GM21447 (cell line): ENCODE results near the gene FBRS.
A peak's percentile ranks its signal among the peaks of the same experiment; 100 is the strongest.
"Not testable (repeated sequence)": the region's sequence is repeated elsewhere in the genome, so short reads cannot be mapped to it uniquely, and the experiment has no call there.

Experiments used
- ATAC-seq: cut with Tn5 transposase; IDR thresholded peaks from one replicate; pipeline ENCODE4 v1.9.1; 2021; ENCODE audit not compliant: unreplicated experiment

Gene FBRS

GRCh38 chr16:30657866-30658730 lies at the start of gene FBRS:
Gene FBRS (plus strand): TSS chr16:30658431. CDS start chr16:30659519, 1,088 bp downstream.
- peak; percentile 65 for ATAC-seq

DNA sequence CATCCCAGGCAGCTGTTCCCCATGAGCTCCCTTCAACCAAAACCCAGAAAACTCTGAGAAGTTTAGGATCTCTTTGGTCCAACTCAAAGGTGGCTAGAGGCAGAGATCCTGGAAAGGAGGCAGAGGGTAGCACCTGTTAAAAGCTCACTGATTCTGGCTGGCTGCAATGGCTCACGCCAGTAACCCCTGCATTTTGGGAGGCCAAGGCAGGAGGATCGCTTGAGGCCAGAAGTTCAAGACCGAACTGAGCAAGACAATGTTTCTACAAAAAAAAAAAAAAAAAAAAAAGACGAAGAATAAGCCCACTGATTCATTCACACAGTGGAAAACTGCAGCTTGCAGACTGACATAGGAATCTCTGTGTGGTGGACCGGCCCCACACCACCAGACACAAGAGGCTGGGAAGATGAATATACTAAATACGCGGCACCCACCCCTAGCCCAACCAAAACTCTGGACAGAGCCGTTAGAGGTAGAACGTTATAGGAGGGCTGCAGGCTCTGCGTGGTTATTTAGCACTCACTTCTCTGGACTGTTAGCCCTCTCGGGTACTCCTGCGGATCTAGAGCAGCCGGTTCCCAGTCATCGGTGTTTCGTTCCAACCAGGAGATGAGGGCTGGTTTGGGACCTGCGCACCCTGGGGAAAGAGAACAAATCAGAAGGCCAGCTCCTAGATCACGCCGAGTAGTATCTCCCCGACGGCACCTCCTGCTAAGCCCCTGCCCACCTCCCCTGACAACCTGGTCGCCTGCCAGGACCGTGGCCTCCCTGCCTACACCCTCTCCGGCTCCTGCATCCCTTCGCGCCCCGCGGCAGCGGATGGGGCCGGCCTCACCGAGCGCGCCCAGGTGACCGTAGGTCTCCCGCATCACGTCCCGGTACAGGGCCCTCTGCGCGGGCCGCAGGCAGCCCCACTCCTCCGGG lies 49.0 kb upstream of the FBRS start:
- ATAC-seq, result peak; percentile 30

DNA sequence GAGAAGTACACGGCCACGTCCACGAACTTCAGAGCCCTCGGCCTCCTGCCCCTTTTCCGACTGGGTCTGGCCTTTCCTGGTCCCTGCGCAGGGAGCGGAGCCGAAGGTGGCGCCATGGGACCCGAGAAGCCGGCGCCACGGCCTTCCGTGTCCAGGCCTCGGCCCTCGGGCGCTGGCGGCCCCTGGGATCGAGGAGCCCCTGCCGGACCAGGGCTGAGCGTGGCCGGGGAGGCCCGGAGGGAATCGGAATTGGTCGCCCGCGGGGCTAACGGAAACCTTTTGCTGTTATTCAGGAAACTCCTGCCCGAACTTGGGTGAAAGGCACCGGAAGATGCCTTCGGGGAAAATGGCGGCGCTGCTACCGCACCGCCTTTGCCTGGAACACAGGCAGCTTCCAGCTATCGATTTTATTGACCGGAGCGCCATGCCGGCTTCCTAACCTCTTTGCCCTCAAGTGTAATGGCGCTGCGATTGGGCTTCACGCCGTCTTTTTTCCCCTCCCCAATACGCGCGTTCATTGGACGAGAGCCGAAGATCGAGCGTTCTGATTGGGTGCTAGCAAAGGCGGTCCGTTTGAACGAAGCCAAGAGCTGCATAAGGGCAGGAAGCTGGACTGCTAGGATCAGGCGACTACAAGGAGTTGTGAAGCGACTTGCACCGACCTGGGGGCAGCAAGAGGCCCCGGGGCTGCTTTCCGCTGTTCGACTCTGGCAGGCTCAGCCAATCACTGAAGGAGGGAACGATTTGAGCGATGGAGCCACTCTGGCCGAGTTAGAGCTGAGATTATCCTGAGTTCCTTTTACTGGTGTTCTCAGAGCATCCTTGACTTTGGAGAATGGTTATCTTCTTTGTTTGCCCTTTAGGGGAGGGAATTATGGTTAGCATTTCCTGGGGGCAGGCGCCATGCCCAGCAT lies 48.0 kb upstream of the FBRS start, which contains the start of gene ZNF689:
ZNF689 (minus strand) TSS at position 464 of the 914 bp plus-strand sequence; CDS start at position 116, 348 bp downstream.
- peak; percentile 83 for ATAC-seq

DNA sequence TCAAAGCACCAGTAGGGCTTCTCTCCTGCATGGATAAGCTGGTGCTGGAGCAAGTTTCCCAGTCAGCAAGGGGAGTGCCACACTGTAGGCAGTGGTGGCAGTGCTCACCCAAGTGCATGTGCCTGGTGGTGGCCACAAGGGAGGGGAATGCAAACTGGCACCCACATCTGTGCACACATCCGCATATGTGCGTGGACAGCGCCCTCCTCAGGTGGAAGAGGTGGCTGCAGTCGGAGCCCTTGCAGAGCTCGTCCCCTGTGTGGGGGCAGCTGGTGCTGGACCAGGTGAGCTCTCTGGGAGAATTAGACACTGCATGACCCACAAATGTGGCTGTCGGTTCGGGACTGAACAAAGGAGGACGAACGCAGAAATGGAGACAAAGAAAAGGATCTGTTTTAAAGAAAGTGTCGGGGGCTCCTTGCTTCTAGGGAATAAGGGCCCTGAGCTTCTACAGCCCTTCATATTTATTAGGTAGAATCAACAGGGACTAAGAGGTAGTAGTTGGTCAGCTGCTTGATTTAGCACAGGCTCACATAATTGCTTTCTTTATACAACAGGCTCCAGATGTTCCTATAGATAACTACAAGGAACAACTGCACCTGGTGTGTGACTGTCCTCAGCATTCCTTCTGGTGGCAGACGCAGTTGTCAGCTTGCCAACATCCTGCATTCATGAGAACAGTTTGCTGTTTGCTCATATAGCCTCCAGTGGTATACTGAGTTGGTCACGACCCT lies 42.7 kb upstream of the FBRS start:
- ATAC-seq, result no peak

GRCh38 chr16:30619202-30619601 lies 39.0 kb upstream of the FBRS start:
- no peak for ATAC-seq

DNA sequence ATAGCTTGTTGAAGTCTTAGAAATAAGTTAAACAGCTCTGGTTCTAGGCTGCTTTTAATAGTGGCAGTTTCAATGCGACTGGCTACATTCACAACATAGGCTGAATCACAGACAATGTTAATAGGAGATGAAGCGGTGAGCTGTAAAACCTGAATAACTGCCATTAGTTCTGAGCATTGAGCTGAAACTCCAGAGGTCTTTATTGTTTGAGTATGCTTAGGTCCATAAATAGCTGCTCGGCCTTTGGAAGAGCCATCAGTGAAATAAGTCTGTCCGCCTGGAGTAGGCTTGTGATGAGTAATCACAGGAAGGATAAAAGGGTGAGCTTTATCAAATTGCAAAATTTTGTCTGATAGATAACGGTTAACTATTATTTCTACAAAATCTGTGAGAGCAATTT lies 38.6 kb upstream of the FBRS start:
- no peak for ATAC-seq

DNA sequence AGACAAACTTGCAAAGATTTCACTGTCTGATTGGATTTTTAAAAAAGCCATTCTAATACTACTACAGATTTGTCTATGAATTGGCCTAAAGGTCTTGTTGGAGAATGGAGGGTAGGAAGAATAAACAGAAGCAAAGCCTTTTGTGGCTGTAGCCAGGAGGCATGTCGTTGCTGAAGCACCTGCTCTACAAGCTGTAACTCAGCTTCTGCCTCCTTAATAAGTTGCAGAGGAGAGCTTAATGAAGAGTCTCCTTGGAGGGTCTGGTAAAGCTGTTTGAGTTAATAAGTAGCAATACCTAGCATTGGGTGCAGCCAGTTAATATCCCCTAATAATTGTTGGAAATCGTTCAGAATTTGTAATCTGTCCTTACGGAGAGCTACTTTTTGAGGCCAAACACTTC lies 38.1 kb upstream of the FBRS start:
- no peak for ATAC-seq

- ATAC-seq, result no peak
Measured at GRCh38 chr16:30621765-30622164, 36.5 kb upstream of the FBRS start.

- ATAC-seq, result no peak
Measured at GRCh38 chr16:30622455-30623032, 35.7 kb upstream of the FBRS start.

GRCh38 chr16:30623536-30624283 lies 34.5 kb upstream of the FBRS start:
- no peak for ATAC-seq

- no peak for ATAC-seq
Measured at GRCh38 chr16:30626236-30626635, 32.0 kb upstream of the FBRS start.

GRCh38 chr16:30628628-30629540 lies 29.3 kb upstream of the FBRS start:
- no peak for ATAC-seq

DNA sequence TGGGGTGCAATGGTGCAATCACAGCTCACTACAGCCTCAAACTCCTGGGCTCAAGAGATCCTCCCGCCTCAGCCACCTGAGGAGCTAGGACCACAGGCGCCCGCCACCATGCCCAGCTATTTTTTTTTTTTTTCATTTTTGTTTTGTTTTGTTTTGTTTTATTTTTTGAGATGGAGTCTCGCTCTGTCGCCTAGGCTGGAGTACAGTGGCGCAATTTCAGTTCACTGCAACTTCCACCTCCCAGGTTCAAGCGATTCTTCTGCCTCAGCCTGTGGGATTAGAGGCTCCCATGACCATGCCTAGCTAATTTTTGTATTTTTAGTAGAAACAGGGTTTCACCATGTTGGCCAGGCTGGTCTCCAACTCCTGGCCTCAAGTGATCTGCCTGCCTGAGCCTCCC lies 25.8 kb upstream of the FBRS start:
- ATAC-seq, result not testable (repeated sequence)

GRCh38 chr16:30633526-30633925 lies 24.7 kb upstream of the FBRS start:
- ATAC-seq, result no peak

- ATAC-seq, result no peak
Measured at GRCh38 chr16:30636599-30636998, 21.6 kb upstream of the FBRS start.

- ATAC-seq, result not testable (repeated sequence)
Measured at GRCh38 chr16:30637139-30637538, 21.1 kb upstream of the FBRS start.

GRCh38 chr16:30637944-30638343 lies 20.3 kb upstream of the FBRS start:
- ATAC-seq, result no peak
